Superior temporal gyrus (tissue), 1 donor: ENCODE data around the gene ZNF93.
"Not testable (repeated sequence)": the region's sequence is repeated elsewhere in the genome, so short reads cannot be mapped to it uniquely, and the experiment has no call there.

ENCODE experiments used
- DNase-seq: peaks from one replicate; pipeline ENCODE4 v3.0.0-alpha.2; 2016; ENCODE audit errors: extremely low spot score

Gene ZNF93

GRCh38 chr19:19900729-19901444 lies at the start of gene ZNF93:
Gene ZNF93 (plus strand): TSS chr19:19900946. CDS start chr19:19901089, 143 bp downstream.
- DNase-seq: peak; percentile 98

- not testable (repeated sequence) for DNase-seq
Measured at GRCh38 chr19:19851740-19852139, 49.0 kb upstream of the ZNF93 start.

GRCh38 chr19:19858751-19859150 lies 42.0 kb upstream of the ZNF93 start:
- DNase-seq: no peak

GRCh38 chr19:19860756-19861390 lies 39.9 kb upstream of the ZNF93 start:
- no peak for DNase-seq

GRCh38 chr19:19865750-19866610 lies 34.8 kb upstream of the ZNF93 start, which contains the start of gene ZNF253:
Gene ZNF253 (plus strand): TSS chr19:19865882. CDS start chr19:19865997, 115 bp downstream.
- peak; percentile 99 for DNase-seq

GRCh38 chr19:19866611-19867248 lies 34.0 kb upstream of the ZNF93 start:
- DNase-seq: no peak

GRCh38 chr19:19870086-19870485 lies 30.7 kb upstream of the ZNF93 start:
- DNase-seq: not testable (repeated sequence)

- DNase-seq: no peak
Measured at GRCh38 chr19:19871932-19872331, 28.8 kb upstream of the ZNF93 start.

GRCh38 chr19:19873381-19873780 lies 27.4 kb upstream of the ZNF93 start:
- no peak for DNase-seq

- DNase-seq: no peak
Measured at GRCh38 chr19:19877724-19878123, 23.0 kb upstream of the ZNF93 start.

GRCh38 chr19:19884583-19884982 lies 16.2 kb upstream of the ZNF93 start:
- DNase-seq: no peak

- DNase-seq: not testable (repeated sequence)
Measured at GRCh38 chr19:19892055-19892941, 8.4 kb upstream of the ZNF93 start.

GRCh38 chr19:19900139-19900728 lies 512 bp upstream of the ZNF93 start:
- DNase-seq: no peak

- not testable (repeated sequence) for DNase-seq
Measured at GRCh38 chr19:19907551-19907950, 6.8 kb downstream of the ZNF93 start.

- DNase-seq: no peak
Measured at GRCh38 chr19:19909654-19910053, 8.9 kb downstream of the ZNF93 start.

GRCh38 chr19:19911150-19911549 lies 10.4 kb downstream of the ZNF93 start:
- no peak for DNase-seq

- no peak for DNase-seq
Measured at GRCh38 chr19:19914596-19914995, 13.8 kb downstream of the ZNF93 start.

GRCh38 chr19:19930417-19930816 lies 29.7 kb downstream of the ZNF93 start:
- peak; percentile 59 for DNase-seq

- DNase-seq: not testable (repeated sequence)
Measured at GRCh38 chr19:19933432-19934314, 32.9 kb downstream of the ZNF93 start.
